ENCODE measurements around the gene RNF14. TPM values are rescaled to one million over a fixed set of nuclear protein-coding genes. Genes with fewer than 3 reads are reported as not detected.

Gene RNF14
- total and polyA plus RNA-seq, 9 of the 15 experiments (the other 6 are each of a cell fraction or from before 2014, with no cell fraction given), result 36.3 to 140 (median 75.1) TPM

DNA sequence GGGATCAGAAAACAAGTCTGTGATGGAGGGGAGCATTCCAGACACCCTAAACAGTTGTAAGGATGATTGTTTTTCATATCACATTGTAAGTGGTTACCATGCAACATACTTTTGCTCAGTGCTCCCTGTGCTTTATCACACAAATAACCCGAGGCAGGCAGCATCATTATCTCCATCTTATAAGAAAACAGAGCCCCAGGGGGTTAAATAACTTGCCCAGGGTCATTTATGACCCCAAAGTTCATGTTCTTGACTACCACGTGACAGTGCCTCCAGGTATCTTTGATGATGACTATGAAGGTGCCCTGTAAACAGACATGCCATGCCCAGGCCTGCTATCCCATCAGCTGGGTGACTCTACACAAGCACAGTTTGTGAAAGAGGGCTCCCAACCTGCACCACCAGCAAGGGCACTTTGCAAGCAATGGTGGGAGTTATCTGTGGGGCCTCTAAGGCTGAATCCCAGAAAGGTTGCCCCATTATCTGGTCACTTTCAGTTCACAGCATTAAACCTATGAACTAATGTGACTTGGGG, 34.4 kb downstream of the RNF14 start:
- POLR2A ChIA-PET, result interaction anchor here (0.6 kb wide), 1 partner anchor 22 kb away, joined by 3 read pairs; no protein-coding TSS in a partner anchor

More for the DNA sequence above, 34.4 kb downstream of the RNF14 start:
- no peaks in the 10 kb centered on the region for H3K4me1 ChIP-seq (replicated peaks in 1 of 2; ENCODE audit: control insufficient read depth in 2 of 2, insufficient read depth in 2 of 2, low read length in 2 of 2)
- TF ChIP-seq FOXP1 (CRISPR knock-in tag; IDR thresholded peaks at IDR 0.05) (no peak), ZNF431 (CRISPR knock-in tag; IDR thresholded peaks at IDR 0.05) (no peak), CHD1 (IDR thresholded peaks at IDR 0.05; ENCODE audit: low read length) (no peak), BCLAF1 (IDR thresholded peaks at IDR 0.05; ENCODE audit: borderline replicate concordance in 1 of 2, control insufficient read depth in 1 of 2, low read depth in 2 of 2, low read length in 1 of 2) (no peak), TBL1XR1 (IDR thresholded peaks at IDR 0.05; ENCODE audit: low read length in 2 of 2) (no peak), ZNF212 (CRISPR knock-in tag; IDR thresholded peaks at IDR 0.05) (no peak), BRF1 (IDR thresholded peaks at IDR 0.05; ENCODE audit: borderline replicate concordance, extremely low read depth, insufficient read length) (no peak), E2F5 (CRISPR knock-in tag; IDR thresholded peaks at IDR 0.05) (no peak)
- TF ChIP-seq, protein P1, sequence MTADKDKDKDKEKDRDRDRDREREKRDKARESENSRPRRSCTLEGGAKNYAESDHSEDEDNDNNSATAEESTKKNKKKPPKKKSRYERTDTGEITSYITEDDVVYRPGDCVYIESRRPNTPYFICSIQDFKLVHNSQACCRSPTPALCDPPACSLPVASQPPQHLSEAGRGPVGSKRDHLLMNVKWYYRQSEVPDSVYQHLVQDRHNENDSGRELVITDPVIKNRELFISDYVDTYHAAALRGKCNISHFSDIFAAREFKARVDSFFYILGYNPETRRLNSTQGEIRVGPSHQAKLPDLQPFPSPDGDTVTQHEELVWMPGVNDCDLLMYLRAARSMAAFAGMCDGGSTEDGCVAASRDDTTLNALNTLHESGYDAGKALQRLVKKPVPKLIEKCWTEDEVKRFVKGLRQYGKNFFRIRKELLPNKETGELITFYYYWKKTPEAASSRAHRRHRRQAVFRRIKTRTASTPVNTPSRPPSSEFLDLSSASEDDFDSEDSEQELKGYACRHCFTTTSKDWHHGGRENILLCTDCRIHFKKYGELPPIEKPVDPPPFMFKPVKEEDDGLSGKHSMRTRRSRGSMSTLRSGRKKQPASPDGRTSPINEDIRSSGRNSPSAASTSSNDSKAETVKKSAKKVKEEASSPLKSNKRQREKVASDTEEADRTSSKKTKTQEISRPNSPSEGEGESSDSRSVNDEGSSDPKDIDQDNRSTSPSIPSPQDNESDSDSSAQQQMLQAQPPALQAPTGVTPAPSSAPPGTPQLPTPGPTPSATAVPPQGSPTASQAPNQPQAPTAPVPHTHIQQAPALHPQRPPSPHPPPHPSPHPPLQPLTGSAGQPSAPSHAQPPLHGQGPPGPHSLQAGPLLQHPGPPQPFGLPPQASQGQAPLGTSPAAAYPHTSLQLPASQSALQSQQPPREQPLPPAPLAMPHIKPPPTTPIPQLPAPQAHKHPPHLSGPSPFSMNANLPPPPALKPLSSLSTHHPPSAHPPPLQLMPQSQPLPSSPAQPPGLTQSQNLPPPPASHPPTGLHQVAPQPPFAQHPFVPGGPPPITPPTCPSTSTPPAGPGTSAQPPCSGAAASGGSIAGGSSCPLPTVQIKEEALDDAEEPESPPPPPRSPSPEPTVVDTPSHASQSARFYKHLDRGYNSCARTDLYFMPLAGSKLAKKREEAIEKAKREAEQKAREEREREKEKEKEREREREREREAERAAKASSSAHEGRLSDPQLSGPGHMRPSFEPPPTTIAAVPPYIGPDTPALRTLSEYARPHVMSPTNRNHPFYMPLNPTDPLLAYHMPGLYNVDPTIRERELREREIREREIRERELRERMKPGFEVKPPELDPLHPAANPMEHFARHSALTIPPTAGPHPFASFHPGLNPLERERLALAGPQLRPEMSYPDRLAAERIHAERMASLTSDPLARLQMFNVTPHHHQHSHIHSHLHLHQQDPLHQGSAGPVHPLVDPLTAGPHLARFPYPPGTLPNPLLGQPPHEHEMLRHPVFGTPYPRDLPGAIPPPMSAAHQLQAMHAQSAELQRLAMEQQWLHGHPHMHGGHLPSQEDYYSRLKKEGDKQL (CRISPR knock-in tag; IDR thresholded peaks at IDR 0.05; ENCODE audit: borderline replicate concordance), result no peak
- no peaks in the 10 kb centered on the region for H3K9me1 ChIP-seq (ENCODE audit: control insufficient read depth, insufficient read depth, low read length)
- intact Hi-C loops (cut with micrococcal nuclease), result no loop called here
- H4K20me1 ChIP-seq (replicated peaks; ENCODE audit: control insufficient read depth, insufficient read depth, low read length), result no peaks in the 10 kb centered on the region
- no peak overlapping the region for H3K4me3 ChIP-seq
- H3K27ac ChIP-seq (ENCODE audit: extremely low read depth, low read depth, low read length), result no peak overlapping the region
- FAIRE-seq, result no peak
- DNase-seq (ENCODE audit: extremely low read depth in 1 of 4, low spot score in 3 of 4), result no peak
- no peak for ATAC-seq
- CTCF ChIA-PET (ENCODE audit: low intra/inter-chr PET ratio), result interaction anchor here (0.6 kb wide), 1 partner anchor 125 kb away, joined by 3 read pairs; no protein-coding TSS in a partner anchor
- no peak overlapping the region for H3K4me2 ChIP-seq (ENCODE audit: insufficient read depth, low read length)
- H3K9ac ChIP-seq (ENCODE audit: insufficient read depth in 1 of 2, low read depth in 2 of 2, low read length in 2 of 2), result no peak overlapping the region
- no peaks in the 10 kb centered on the region for H3K27me3 ChIP-seq (ENCODE audit: control insufficient read depth in 2 of 2, insufficient read depth in 2 of 2, low read length in 2 of 2)
- no peak overlapping the region for H2AFZ ChIP-seq (ENCODE audit: low read depth, low read length)
- no TSS peak for BruUV-seq (replicated peaks)
- no peaks in the 10 kb centered on the region for H3K79me2 ChIP-seq (ENCODE audit: control insufficient read depth, insufficient read depth, low read length)
- H3K9me3 ChIP-seq (replicated peaks; ENCODE audit: control insufficient read depth, insufficient read depth, low read depth, low read length), result peaks cover 4% of the 10 kb centered on the region
- WGBS (ENCODE audit: insufficient coverage, low coverage, missing lambda C conversion rate), result 44% methylated on average over 2 of the region's 2 CpGs
- in situ Hi-C loops (cut with MboI), result no loop called here
- H3K36me3 ChIP-seq (ENCODE audit: control insufficient read depth, insufficient read depth, low read length), result peaks cover 78% of the 10 kb centered on the region

Measured in K562 (cell line).